M059J (cell line): Measurements from ENCODE around the gene ANKRD33B. TPM values are rescaled to one million over a fixed set of nuclear protein-coding genes. Genes with fewer than 3 reads are reported as not detected.
"Not testable (repeated sequence)": the region's sequence is repeated elsewhere in the genome, so short reads cannot be mapped to it uniquely, and the experiment has no call there.

Experiments
- DNase-seq: peaks from one replicate; pipeline ENCODE4 v3.0.0-alpha.2; 2012; ENCODE audit warnings: low read depth
- total RNA-seq: library from RNA; depleted of rRNA; stranded (reverse); fragments of >200 nt; shearing (Covaris generic); gene quantifications from 2 replicates; pipeline ENCODE4 v1.2.3, GENCODE V29; 2014

The ANKRD33B gene
- total RNA-seq, 1 experiment from 2014 or later: 1.9 TPM

DNA sequence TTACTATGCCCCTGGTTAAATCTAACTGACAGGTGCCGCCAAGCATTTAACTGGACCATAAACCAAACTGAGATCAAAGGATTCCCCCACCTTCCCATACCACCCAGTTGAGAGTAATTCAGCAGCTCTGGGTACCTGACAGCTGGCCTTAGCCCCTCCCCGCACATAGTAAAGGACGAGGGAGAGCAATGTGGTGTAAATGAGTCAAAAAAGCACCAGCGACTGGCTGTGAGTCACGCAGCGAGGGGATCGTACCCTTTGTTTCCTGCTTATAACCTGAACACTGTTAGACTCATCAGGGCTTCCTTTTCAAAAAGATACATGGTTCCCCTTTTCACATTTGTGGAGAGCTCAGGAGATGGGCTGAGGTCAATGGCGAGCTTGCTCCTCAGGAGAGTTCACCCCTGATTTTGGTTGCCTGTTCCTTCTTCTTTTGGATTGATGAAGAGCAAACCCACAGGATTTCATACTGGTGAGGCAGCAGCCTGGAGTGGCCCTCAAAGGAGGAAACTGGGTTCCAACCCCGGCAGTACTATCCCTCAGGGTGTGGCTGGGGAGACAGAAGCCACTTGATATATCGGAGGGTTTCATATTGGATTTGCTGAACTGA, 71.5 kb downstream of the ANKRD33B start:
- DNase-seq: peak; percentile 88

DNA sequence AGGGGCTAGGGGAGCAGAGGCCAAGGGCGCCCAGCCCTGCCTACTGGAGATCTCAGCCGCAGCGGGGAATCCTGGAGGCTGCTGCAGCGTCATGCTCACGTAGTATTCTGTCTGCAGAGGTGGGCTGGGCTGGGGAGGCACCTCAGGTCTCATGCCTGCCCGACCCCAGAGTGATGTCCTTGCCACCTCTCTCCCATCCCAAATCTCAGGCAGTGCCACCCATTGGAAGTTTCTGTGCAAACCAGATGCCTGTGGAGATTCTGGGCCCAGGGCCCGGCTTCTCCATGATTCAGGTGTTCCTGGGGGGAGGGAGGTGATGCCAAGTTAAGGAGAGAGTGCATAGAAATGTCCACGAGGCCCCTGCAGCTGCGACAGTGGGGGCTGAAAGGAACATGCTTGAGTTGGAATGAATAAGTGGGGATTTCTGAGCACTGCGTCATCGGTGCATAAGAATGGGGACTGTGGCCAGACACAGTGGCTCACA, 72.0 kb downstream of the ANKRD33B start:
- DNase-seq: peak; percentile 62

DNA sequence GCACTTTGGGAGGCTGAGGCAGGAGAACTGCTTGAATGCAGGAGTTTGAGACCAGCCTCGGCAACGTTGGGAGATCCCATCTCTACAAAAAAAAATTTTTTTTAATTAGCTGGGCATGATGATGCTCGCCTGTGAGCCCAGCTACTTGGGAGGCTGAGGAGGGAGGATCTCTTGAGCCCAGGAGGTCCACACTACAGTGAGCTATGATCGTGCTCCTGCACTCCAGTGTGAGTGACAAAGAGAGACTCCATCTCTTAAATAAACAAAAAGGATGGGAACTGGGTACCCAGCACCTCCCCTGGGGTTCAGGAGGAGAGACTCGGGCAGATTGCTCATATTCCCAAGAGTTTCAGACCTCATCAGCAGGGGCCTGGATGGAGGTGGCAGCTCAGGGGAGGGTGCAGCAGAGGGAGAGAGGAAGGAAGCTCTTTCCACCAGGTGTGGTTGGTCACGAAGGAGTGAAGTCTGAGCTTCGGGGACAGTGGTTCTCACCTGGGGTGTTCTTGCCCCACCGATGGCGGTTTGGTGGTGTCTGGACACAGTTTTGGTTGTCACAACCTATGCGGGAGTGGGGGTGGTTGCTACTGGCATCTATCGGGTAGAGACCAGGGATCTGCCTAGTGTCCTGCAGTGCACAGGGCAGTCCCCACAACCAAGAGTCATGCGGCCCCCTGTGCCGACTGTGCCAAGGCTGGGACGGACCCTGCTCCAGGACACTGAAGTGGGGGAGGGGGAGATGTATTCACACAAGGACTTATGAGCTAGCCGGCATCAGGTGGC, 72.7 kb downstream of the ANKRD33B start:
- no peak for DNase-seq

DNA sequence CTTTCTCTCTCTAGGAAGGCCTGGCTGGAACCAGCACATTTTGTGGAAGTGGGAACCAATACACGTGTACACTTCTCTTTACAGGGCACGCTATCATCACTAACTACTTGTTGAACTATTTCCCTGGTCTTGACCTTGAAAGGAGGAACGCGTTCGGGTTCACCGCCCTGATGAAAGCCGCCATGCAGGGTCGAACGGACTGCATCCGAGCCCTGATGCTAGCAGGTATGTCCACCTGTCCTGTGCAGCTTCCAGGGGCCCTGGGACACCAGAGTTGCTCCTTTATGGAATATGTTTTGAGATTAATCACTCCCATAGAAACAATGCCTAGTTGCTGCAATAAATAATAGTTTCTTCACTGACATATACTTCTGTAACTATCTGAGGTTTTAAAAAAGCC, 74.1 kb downstream of the ANKRD33B start:
- no peak for DNase-seq

DNA sequence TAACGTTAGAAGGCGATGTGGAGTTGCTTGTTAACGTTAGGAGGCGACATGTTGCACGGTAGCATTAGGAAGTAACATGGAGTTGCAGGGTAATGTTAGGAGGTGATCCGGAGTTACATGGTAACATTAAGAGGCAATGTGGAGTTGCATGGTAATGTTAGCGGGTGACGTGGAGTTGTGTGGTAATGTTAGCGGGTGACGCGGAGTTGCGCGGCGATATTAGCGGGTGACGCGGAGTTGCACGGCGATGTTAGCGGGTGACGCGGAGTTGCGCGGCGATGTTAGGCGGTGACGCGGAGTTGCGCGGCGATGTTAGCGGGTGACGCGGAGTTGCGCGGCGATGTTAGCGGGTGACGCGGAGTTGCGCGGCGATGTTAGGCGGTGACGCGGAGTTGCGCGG, 74.9 kb downstream of the ANKRD33B start:
- not testable (repeated sequence) for DNase-seq

DNA sequence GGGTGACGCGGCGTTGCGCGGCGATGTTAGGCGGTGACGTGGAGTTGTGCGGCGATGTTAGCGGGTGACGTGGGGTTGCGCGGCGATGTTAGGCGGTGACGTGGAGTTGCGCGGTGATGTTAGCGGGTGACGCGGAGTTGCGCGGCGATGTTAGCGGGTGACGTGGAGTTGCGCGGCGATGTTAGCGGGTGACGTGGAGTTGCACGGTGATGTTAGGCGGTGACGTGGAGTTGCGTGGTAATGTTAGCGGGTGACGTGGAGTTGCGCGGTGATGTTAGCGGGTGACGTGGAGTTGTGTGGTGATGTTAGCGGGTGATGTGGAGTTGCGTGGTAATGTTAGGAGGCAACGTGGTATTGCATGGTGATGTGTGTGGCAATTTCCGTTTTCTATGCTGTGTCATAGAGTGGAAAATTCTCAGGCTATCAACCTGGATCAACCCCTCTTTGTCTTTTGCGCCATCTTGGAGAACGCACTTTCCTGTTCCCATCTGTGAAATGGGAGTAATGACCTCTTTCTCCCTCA, 76.0 kb downstream of the ANKRD33B start:
- no peak for DNase-seq

DNA sequence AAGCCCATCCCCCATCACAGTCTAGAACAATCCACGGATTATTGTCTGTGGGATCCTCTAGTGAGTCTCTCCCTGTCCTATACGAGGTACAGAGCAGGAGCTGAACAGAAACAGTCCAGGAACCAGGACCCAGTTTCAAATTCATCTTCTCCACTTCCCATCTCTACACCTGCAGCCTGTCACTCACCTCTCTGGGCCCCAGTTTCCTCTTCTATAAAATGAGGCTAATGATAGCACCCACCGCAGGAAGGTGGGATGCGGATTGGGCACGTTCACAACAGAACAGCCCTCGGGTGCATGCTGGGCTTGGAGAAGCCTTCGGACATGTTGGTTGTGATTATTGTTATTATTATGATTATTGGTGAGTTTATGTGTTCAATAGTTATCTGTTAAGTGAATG, 78.5 kb downstream of the ANKRD33B start:
- no peak for DNase-seq

DNA sequence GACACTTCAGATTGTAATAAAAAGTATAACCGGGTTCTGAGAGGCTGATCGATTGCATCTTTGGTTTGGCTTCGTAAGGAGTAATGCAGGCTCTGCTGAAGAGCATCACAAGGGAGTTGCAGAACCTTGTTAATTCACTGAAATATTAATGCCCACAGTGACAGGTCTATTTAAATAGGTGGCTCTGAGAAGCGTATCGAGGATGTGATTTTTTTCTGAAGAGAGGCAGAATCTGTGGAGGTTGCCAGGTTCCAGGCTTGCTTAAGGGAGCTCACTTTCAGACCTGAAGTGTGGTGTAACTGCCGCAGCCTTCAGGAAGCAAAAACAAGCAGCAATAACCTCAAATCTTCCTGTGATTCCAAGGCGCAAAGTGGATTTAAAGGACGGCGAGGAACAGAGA, 80.3 kb downstream of the ANKRD33B start:
- no peak for DNase-seq

DNA sequence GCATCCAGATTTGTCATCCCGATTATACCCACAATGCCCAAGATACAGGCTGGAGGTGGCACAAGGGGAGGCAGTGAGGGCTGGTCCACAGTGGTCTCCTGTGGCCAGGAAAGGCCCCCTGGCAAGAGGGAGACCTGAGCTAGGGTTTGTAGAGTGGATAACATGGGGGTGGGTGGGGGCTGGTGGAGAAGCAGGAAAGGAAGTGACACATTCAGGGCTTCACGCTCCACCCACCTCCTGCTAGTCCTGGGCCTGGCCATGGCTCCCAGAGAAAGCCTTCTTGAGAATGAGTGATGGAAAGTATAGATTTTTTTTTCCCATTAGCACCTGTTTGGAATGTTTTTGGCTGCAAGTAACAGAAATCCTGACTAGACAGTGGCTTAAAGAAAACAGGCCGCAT, 81.3 kb downstream of the ANKRD33B start:
- peak; percentile 22 for DNase-seq

DNA sequence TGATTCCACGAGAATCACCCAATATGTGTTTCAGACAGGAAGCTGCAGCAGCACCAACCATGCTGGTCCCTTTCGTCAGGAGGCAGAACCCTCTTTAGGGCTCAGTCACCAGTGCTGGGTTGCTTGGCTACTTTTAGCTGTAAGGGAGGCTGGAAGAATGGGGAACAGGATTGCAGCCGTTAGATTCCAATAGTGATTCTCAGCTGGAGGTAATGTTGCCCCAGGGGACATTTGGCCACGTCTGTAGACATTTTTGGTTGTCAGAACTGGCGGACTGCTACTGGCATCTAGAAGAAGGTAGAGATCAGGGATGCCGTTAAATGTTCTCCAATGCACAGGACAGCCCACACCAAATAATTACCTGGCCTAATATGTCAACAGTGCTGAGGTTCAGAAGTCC, 81.8 kb downstream of the ANKRD33B start:
- DNase-seq: peak; percentile 49

DNA sequence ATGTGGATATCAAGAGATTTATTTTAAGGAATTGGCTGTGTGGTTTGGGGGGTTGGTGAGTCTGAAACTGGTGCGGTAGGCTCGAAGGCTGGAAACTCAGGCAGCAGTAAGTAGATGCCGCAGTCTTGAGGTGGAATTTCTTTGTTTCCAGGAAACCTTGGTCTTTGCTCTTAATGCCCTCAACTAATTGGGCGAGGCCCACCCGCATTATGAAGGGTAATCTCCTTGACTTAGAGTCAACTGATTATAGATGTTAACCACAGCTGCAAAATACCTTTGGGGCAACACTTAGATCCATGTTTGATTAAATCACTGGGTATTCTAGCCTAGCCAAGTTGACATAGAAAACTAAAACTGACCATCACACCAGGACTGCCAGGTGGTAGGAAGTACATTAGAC, 83.8 kb downstream of the ANKRD33B start:
- DNase-seq: no peak

DNA sequence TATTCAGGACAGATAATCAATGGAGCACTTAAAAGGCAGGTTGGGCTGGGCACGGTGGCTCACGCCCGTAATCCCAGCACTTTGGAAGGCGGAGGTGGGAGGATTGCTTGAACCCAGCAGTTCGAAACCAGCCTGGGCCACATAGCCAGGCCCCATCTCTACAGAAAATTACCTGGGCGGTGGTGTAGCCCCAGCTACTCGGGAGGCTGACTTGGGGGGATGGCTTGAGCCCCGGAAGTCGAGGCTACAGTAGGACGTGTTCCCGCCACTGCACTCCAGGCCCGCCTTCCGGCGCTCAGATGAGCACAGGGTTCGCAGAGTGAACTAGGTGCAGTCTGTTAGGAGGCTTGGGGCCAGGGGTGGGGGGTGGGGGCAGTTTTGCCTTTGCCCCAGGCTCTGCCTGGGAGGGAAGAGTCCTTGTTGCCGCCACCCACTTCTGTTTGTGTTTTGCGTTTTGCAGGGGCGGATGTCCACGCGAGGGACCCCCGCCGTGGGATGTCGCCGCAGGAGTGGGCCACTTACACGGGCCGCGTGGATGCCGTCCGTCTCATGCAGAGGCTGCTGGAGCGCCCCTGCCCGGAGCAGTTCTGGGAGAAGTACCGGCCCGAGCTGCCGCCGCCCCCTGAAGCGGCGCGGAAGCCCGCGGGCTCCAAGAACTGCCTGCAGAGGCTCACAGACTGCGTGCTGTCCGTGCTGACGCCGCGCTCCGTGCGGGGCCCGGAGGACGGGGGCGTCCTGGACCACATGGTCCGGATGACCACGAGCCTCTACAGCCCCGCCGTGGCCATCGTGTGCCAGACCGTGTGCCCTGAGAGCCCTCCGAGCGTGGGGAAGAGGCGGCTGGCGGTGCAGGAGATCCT, 85.2 kb downstream of the ANKRD33B start:
- no peak for DNase-seq

DNA sequence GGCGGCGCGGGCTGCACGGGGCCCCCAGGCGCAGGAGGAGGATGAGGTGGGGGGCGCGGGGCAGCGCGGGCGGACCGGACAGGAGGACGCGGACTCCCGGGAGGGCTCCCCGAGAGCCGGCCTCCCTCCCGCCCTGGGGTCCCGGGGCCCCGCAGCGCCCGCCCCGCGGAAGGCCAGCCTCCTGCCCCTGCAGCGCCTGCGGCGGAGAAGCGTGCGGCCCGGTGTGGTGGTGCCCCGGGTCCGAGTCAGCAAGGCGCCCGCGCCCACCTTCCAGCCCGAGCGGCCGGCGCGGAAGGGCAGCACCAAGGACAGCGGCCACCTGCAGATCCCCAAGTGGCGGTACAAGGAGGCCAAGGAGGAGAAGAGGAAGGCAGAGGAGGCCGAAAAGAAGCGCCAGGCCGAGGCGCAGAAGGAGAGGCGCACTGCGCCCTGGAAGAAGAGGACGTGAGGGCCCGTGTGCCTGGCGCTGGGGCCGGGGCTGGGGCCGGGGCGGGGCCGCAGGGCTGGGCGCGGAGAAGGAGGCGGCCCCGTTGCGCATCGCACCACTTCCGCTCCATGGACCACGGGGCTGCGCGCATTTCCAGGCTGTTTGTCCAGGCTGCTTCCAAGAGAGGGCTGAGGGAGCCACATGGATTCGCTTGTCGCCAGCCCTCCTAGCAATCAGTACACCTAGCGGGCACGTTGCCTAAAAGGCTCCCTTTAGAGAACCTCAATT, 86.0 kb downstream of the ANKRD33B start:
- DNase-seq: no peak

DNA sequence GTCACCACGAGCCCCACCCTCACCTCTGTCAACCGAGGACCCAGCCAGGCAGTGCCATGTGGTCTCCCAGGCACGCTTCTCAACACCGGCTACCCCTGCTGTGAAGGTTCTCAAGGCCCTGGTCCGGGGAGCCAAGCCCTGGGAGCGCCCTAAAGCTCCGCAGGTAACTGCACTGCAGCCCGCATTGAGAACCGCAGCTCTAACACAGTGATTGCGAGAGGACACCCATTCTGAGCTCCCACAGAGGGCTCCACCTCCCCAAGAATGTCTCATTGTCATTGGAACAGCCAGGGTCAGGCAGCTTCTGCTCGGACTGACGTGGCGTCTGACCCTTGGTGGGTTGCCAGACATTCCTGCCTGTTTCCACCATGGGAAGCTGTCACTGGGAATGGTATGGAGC, 88.3 kb downstream of the ANKRD33B start:
- peak; percentile 32 for DNase-seq

DNA sequence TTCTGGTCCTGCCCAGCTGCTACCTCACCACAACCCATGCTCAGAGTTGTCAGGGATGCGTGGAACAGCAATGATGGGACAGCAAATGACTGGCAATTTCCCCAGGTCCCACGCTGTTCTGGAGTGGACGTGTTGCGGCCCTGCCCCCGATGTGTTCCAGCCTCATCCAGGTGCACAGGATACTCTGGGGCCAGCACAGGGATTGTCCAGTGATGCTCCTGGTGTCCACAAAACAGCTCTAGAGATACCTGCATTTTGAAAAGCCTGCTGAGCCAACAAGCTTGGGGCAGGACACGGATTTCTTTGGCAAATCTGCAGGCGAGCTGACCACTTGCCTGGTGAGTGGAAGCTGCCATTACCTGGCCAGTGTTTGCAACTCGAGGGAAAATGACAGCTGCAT, 88.7 kb downstream of the ANKRD33B start:
- DNase-seq: no peak

DNA sequence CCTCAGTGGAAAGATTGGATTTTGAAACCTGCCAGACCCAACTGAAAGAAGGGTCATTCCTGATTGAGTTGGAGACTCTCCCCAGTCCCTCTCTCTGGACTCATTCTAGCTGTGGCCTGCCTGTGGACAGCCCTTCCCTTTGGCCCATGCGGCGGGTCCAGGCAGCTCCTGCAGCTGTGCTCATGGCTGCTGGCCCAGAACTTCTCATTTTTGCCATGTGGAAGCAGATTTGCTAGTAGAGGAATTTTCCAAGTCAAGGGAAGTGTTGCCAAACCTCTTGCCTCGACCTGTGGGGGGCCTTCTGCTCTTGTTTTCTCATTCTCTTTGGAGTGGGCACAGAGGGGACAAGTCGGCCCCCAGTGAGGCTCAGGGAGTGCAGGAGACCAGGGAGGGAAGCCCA, 89.2 kb downstream of the ANKRD33B start:
- no peak for DNase-seq

DNA sequence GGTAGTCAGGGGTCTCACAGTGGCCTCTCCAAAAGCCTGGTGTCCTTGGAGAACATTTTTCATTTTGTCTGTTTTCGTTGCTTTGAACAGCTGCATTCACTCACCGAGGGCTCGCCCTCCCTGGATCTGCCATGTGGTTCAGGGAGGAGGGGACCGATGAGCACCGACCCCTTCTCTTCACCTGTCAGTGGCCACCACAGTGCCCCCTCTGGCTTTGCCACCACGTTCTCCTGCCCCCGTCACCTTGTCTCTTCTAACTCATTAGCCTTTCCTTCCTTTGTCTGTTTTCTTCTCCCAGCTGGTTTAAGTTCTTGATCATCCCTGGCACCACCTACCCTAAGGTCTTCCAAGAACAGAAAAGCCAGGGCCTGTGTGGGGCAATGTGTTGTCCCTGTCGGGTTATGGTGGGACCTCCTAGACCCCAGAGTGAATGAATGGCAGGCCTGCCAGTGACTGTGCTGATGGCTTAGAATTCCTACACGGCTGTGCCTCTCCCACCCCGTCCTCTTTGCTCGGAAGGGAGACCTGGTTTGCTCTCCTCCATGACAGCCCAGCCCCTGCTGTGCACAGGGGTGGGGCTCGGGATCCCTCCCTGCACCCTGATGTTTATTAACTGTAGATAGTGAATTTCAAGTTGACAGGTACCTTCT, 90.0 kb downstream of the ANKRD33B start:
- DNase-seq: no peak

DNA sequence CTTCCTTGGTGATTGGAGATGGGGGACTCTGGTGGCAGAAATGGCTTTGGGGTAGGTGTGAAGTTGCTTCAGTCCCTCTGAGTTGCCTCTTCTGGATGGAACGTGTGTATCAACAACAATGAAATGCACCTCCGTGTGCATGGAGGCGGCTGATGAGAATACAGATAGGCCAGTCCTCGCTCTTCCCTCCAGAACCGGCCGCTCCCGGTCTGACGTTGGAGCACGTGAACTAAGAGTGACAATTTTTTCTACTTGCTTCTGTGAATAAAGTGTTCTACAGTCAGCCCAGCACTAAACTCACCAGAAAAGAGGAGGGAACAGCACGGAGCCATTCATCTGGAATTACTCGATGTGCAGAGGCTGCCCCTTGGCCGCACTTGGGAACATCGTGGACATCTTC, 90.7 kb downstream of the ANKRD33B start:
- no peak for DNase-seq

DNA sequence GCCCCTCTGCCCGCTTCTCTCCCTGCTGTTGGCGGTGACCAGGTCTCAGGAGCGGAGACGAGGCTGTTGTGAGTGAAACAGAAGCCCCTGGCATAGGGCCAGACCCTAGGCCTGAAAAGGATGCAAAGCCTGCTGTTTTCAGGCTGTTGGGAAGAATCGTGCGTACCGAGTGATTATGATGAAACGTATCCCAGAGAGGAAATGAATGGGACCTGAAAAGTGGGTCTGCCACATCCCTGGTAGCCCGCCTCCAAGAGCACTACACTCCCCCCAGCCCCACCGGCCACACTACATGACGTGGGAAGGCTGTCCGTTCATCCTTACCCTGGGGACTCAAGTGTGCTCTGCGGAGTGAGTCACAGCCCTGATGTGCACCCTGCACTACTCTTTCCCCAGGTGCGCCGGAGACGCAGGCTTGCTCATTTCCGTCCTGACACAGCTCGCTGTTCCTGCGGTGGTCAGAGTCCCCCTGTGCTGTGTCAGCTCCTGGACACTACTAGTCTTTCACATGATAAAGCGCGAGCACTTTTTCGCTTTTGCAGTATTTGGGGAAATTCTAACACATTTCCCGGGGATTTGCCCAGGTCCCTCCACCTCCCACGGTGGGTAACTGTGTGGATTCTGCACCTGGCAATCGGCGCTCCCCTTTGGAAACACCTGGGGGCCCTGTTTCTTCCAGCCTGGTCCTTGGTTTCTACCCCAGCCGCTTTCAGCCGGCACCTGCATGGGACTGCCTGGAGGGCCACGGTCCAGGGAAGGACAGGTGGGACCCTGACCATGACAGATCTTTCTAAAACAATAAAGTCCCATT, 91.5 kb downstream of the ANKRD33B start:
- no peak for DNase-seq
